HepG2 (cell line): ENCODE data around the gene GLG1. TPM values are rescaled to one million over a fixed set of nuclear protein-coding genes. Genes with fewer than 3 reads are reported as not detected.

Source experiments
- CENPX ChIP-seq: sonication (generic); formaldehyde crosslinking; IDR thresholded peaks from 2 replicates; pipeline ENCODE4 v1.9.0; 2021; ENCODE audit warnings: mild to moderate bottlenecking, missing genetic modification reagents, moderate library complexity
- DR1 ChIP-seq: sonication (generic); formaldehyde crosslinking; IDR thresholded peaks from 2 replicates; pipeline ENCODE4 v1.8.0; 2021; ENCODE audit warnings: mild to moderate bottlenecking, missing genetic modification reagents, inconsistent platforms
- E2F1 ChIP-seq: sonication (generic); formaldehyde crosslinking; IDR thresholded peaks from 2 replicates; pipeline ENCODE4 v1.5.0; 2020; ENCODE audit warnings: missing genetic modification reagents
- HNRNPH1 ChIP-seq: fragments of 200-400 bp; formaldehyde crosslinking; optimal IDR thresholded peaks from 2 replicates; pipeline ENCODE3; 2017; ENCODE audit warnings: mild to moderate bottlenecking, low read depth, low read length
- HOXA3 ChIP-seq: sonication (generic); formaldehyde crosslinking; IDR thresholded peaks from 2 replicates; pipeline ENCODE4 v1.5.0; 2020; ENCODE audit warnings: missing genetic modification reagents
- KDM2A ChIP-seq: sonication (generic); formaldehyde crosslinking; IDR thresholded peaks from 2 replicates; pipeline ENCODE4 v1.4.0; 2020; ENCODE audit warnings: low read depth, missing genetic modification reagents, borderline replicate concordance
- NFKBIZ ChIP-seq: IDR thresholded peaks from 2 replicates; pipeline ENCODE4 v1.6.1; 2018; ENCODE audit warnings: missing genetic modification reagents, missing compliant biosample characterization
- STAT5B ChIP-seq: sonication (generic); formaldehyde crosslinking; IDR thresholded peaks from 2 replicates; pipeline ENCODE4 v1.4.0; 2020; ENCODE audit warnings: missing genetic modification reagents
- YEATS4 ChIP-seq: sonication (generic); formaldehyde crosslinking; IDR thresholded peaks from 2 replicates; pipeline ENCODE4 v1.4.0; 2020; ENCODE audit warnings: missing genetic modification reagents, borderline replicate concordance
- ZFP1 ChIP-seq: IDR thresholded peaks from 2 replicates; pipeline ENCODE4 v1.6.1; 2016
- ZHX1 ChIP-seq: sonication (generic); formaldehyde crosslinking; IDR thresholded peaks from 2 replicates; pipeline ENCODE4 v1.8.1; 2022; ENCODE audit warnings: low read depth, mild to moderate bottlenecking, missing genetic modification reagents
- ZMAT3 ChIP-seq: sonication (generic); formaldehyde crosslinking; conservative IDR thresholded peaks from 2 replicates; pipeline ENCODE4 v1.7.0; 2021; ENCODE audit warnings: missing genetic modification reagents
- ZNF30 ChIP-seq: sonication (generic); formaldehyde crosslinking; IDR thresholded peaks from 2 replicates; pipeline ENCODE4 v1.5.0; 2020; ENCODE audit warnings: mild to moderate bottlenecking, missing genetic modification reagents
- ZNF572 ChIP-seq: sonication (generic); formaldehyde crosslinking; IDR thresholded peaks from 2 replicates; pipeline ENCODE4 v1.5.1; 2020; ENCODE audit warnings: mild to moderate bottlenecking, missing genetic modification reagents
- ZNF770 ChIP-seq: sonication (generic); formaldehyde crosslinking; IDR thresholded peaks from 2 replicates; pipeline ENCODE4 v1.5.0; 2020; ENCODE audit warnings: mild to moderate bottlenecking, missing genetic modification reagents
- ZNF790 ChIP-seq: sonication (generic); formaldehyde crosslinking; IDR thresholded peaks from 2 replicates; pipeline ENCODE4 v1.8.0; 2022; ENCODE audit warnings: missing genetic modification reagents, mild to moderate bottlenecking, borderline replicate concordance
- ZNF83 ChIP-seq: sonication (generic); formaldehyde crosslinking; IDR thresholded peaks from 2 replicates; pipeline ENCODE4 v1.4.0; 2020; ENCODE audit warnings: missing genetic modification reagents, mild to moderate bottlenecking, borderline replicate concordance
- ZSCAN5A ChIP-seq: sonication (generic); formaldehyde crosslinking; IDR thresholded peaks from 2 replicates; pipeline ENCODE4 v1.8.0; 2022; ENCODE audit warnings: mild to moderate bottlenecking, missing genetic modification reagents, borderline replicate concordance
- polyA plus RNA-seq, 8 experiments: library from polyadenylated mRNA; depleted of rRNA in 3 of 8; stranded (reverse) in 7 of 8; unstranded in 1 of 8; fragments of >200 nt; fragmentation: Illumina TruSeq in 4 of 8; extraction: Trizol in 4 of 8; gene quantifications; 2 replicates each; pipeline versions ENCODE4 v1.2.1 to v1.2.3, GENCODE V29; 2011 to 2016; ENCODE audit warnings: low read depth in 4 of 8, missing spikeins in 1 of 8, mixed read lengths in 1 of 8; ENCODE audit not compliant: insufficient read depth in 1 of 8
- total RNA-seq, 5 experiments: library from RNA; depleted of rRNA; stranded (reverse); fragments of >200 nt; fragmentation: Illumina TruSeq; extraction: Trizol; gene quantifications; 2 replicates each; pipeline ENCODE4 v1.2.3, GENCODE V29; 2016; ENCODE audit warnings: low read depth in 1 of 5
- TF ChIP-seq, protein P1 (sequence below): sonication (generic); formaldehyde crosslinking; IDR thresholded peaks from 2 replicates; pipeline ENCODE4 v1.4.0; 2020; ENCODE audit warnings: missing genetic modification reagents
- TF ChIP-seq, protein P2 (sequence below): sonication (generic); formaldehyde crosslinking; IDR thresholded peaks from 2 replicates; pipeline ENCODE4 v1.8.1; 2023; ENCODE audit warnings: missing genetic modification reagents, mild to moderate bottlenecking, borderline replicate concordance

GLG1 gene
- total and polyA plus RNA-seq, 2 of the 13 experiments (the other 11 are each of a cell fraction or from before 2014, with no cell fraction given) = 87.7 to 141 TPM

DNA sequence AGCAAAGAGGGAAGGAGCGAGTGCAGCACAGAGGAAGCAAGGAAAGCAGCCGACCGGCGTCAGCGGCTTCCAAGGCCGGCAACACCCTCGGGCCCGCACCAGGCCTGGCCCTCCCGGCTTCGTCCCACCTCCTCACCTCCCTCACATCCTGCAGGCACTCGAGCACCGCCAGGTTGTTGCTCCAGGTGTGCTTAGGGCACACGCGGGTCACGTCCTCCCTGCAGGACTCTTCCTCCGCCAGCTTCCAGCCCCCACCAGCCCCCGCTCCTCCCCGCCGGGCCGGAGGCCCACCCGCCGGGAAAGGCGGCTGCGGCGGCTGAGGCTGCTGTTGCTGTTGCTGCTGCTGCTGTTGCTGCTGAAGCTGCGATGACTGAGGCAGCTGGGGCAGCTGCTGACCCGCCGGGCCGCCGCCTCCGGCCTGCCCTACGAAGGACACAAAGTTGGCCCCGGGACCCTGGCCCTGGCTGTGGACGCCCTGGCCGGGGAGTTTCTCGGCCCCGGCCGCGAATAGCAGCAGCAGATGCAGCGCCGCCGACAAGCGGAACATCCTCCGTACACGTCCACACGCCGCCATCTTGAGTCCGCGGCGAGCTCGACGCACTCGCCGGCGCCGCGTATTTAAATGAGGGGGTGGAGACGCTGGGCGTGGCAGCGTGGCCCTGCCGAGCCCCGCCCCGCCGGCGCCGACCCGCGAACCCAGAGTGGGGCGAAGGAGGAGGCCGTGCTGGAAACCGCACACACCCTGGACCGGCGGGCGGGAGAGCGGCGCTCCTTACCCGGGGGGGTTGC lies at the start of gene GLG1 (continued):
- TF ChIP-seq ZHX1 (CRISPR knock-in tag) (0 out of 2 replicates have a peak, but pooled peaks have one; percentile 68), HOXA3 (CRISPR knock-in tag) (peak; percentile 96), ZNF83 (CRISPR knock-in tag) (no peak; the same call in 1 of the 2 replicates), STAT5B (CRISPR knock-in tag) (peak; percentile 53; the same call in 1 of the 2 replicates), ZNF770 (peak; percentile 88), ZMAT3 (peak; percentile 68; the same call in 1 of the 2 replicates), YEATS4 (CRISPR knock-in tag) (peak; percentile 98), ZSCAN5A (CRISPR knock-in tag) (peak; percentile 39; the same call in 1 of the 2 replicates), HNRNPH1 (no peak), KDM2A (CRISPR knock-in tag) (peak; percentile 91), ZNF572 (CRISPR knock-in tag) (0 out of 2 replicates have a peak, but pooled peaks have one; percentile 76), NFKBIZ (CRISPR knock-in tag) (no peak; the same call in none of the 2 replicates), E2F1 (peak; percentile 55; the same call in 1 of the 2 replicates), DR1 (peak; percentile 99), ZNF30 (CRISPR knock-in tag) (peak; percentile 77; the same call in 1 of the 2 replicates), ZNF790 (peak; percentile 71; the same call in 1 of the 2 replicates), ZFP1 (no peak; the same call in none of the 2 replicates), CENPX (CRISPR knock-in tag) (no peak)
- TF ChIP-seq, protein P1, sequence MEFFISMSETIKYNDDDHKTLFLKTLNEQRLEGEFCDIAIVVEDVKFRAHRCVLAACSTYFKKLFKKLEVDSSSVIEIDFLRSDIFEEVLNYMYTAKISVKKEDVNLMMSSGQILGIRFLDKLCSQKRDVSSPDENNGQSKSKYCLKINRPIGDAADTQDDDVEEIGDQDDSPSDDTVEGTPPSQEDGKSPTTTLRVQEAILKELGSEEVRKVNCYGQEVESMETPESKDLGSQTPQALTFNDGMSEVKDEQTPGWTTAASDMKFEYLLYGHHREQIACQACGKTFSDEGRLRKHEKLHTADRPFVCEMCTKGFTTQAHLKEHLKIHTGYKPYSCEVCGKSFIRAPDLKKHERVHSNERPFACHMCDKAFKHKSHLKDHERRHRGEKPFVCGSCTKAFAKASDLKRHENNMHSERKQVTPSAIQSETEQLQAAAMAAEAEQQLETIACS (CRISPR knock-in tag) = peak; percentile 60
- TF ChIP-seq, protein P2, sequence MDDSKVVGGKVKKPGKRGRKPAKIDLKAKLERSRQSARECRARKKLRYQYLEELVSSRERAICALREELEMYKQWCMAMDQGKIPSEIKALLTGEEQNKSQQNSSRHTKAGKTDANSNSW (CRISPR knock-in tag) = no peak
